Endothelial cell of umbilical vein (primary cell): Measurements from ENCODE around the gene CACNA1E. TPM values are rescaled to one million over a fixed set of nuclear protein-coding genes. Genes with fewer than 3 reads are reported as not detected.

ENCODE experiments used
- BruUV-seq: library from RNA; stranded (reverse); fragments of 400-500 nt; replicated peaks from 2 replicates; lab custom pipeline; 2021; lab: Mats Ljungman, UMichigan
- CTCF ChIA-PET: fragments of 300-600, 350-600 bp; sonication (Branson Sonifier 250); formaldehyde crosslinking; loops from one replicate; lab custom pipeline; 2021; ENCODE audit warnings: antibody characterized with exemption, inconsistent platforms; lab: Charles Lee
- POLR2A ChIA-PET: fragments of 300-600, 350-600 bp; sonication (Branson Sonifier 250); formaldehyde crosslinking; loops from one replicate; lab custom pipeline; 2021; ENCODE audit warnings: antibody characterized with exemption, inconsistent platforms; lab: Charles Lee
- DNase-seq: peaks from one replicate; pipeline ENCODE4 v3.0.0-alpha.2; 2011; ENCODE audit warnings: low read depth, low spot score
- FAIRE-seq: peaks from 2 replicates; lab custom pipeline; 2011; peaks lifted over from hg19 to GRCh38; lab: Jason Lieb, UNC
- H2AFZ ChIP-seq: 2 replicates; pipeline ENCODE4 v1.6.0; 2012; ENCODE audit warnings: low read depth, low read length, control low read depth, inconsistent platforms
- H3K27ac ChIP-seq: 2 replicates; pipeline ENCODE4 v1.5.1; 2011; ENCODE audit warnings: low read depth, mild to moderate bottlenecking, control low read depth, low read length, moderate library complexity; ENCODE audit not compliant: insufficient read depth
- H3K27me3 ChIP-seq, 2 experiments: 2 replicates each; pipeline versions ENCODE4 v1.6.0 to v1.6.1; 2011; ENCODE audit warnings: low read length in 2 of 2, mixed read lengths in 1 of 2; ENCODE audit not compliant: control insufficient read depth in 2 of 2, insufficient read depth in 2 of 2
- H3K36me3 ChIP-seq, 2 experiments: 2 replicates in 1 of 2; 3 replicates in 1 of 2; pipeline ENCODE4 v1.5.1; 2011; ENCODE audit warnings: low read length in 2 of 2, mild to moderate bottlenecking in 1 of 2, moderate library complexity in 1 of 2; ENCODE audit not compliant: control insufficient read depth in 2 of 2, insufficient read depth in 2 of 2; ENCODE audit errors: extremely low read depth in 1 of 2
- H3K4me1 ChIP-seq: 3 replicates; pipeline ENCODE4 v1.5.1; 2011; ENCODE audit warnings: mild to moderate bottlenecking, low read length; ENCODE audit not compliant: control insufficient read depth, insufficient read depth; ENCODE audit errors: extremely low read depth
- H3K4me2 ChIP-seq: 2 replicates; pipeline ENCODE4 v1.6.1; 2011; ENCODE audit warnings: low read length, control low read depth, mixed read lengths; ENCODE audit not compliant: insufficient read depth
- H3K4me3 ChIP-seq, 3 experiments: fragments of 200-600 bp in 1 of 3; sonication (generic), shearing (Covaris generic) in 1 of 3; replicated peaks in 1 of 3; 2 replicates each; pipeline ENCODE4 v1.5.1; 2011 to 2016; ENCODE audit warnings: control low read depth in 3 of 3, low read length in 3 of 3, mild to moderate bottlenecking in 2 of 3, inconsistent platforms in 1 of 3, low read depth in 1 of 3, moderate library complexity in 1 of 3; ENCODE audit not compliant: insufficient read depth in 1 of 3
- H3K79me2 ChIP-seq: 2 replicates; pipeline ENCODE4 v1.6.0; 2012; ENCODE audit warnings: low read length, inconsistent platforms; ENCODE audit not compliant: control insufficient read depth, insufficient read depth
- H3K9ac ChIP-seq: replicated peaks from 2 replicates; pipeline ENCODE3; 2011; ENCODE audit warnings: low read length, control low read depth; ENCODE audit not compliant: insufficient read depth; ENCODE audit errors: extremely low read depth
- H3K9me1 ChIP-seq: replicated peaks from 3 replicates; pipeline ENCODE4 v1.6.0; 2011; ENCODE audit warnings: mild to moderate bottlenecking, low read length; ENCODE audit not compliant: control insufficient read depth, insufficient read depth; ENCODE audit errors: extremely low read depth
- H3K9me3 ChIP-seq: replicated peaks from 2 replicates; pipeline ENCODE4 v1.5.1; 2012; ENCODE audit warnings: low read length, inconsistent platforms; ENCODE audit not compliant: control insufficient read depth, insufficient read depth
- H4K20me1 ChIP-seq: replicated peaks from 2 replicates; pipeline ENCODE3; 2011; ENCODE audit warnings: mild to moderate bottlenecking, low read length; ENCODE audit not compliant: control insufficient read depth, insufficient read depth; ENCODE audit errors: extremely low read depth
- EZH2 ChIP-seq: IDR thresholded peaks from 2 replicates; pipeline ENCODE4 v1.6.1; 2012; ENCODE audit warnings: borderline replicate concordance, low read depth, mild to moderate bottlenecking, moderate library complexity, low read length, inconsistent platforms; ENCODE audit not compliant: severe bottlenecking
- FOS ChIP-seq: IDR thresholded peaks from 2 replicates; pipeline ENCODE4 v1.6.1; 2011; ENCODE audit warnings: mild to moderate bottlenecking, low read length, moderate library complexity, borderline replicate concordance; ENCODE audit not compliant: insufficient read depth
- GATA2 ChIP-seq: IDR thresholded peaks from 2 replicates; pipeline ENCODE4 v1.7.0; 2011; ENCODE audit warnings: low read depth, mild to moderate bottlenecking, moderate library complexity, mixed read lengths, low read length; ENCODE audit not compliant: insufficient read length, insufficient read depth
- JUN ChIP-seq: IDR thresholded peaks from 2 replicates; pipeline ENCODE4 v1.6.1; 2011; ENCODE audit warnings: borderline replicate concordance, low read depth; ENCODE audit not compliant: insufficient read length, insufficient read depth
- MYC ChIP-seq: IDR thresholded peaks from one replicate; pipeline ENCODE4 v1.6.1; 2011; ENCODE audit warnings: mild to moderate bottlenecking, low read depth, low read length
- dilution Hi-C: fragments of 300-500 bp; cut with MboI; formaldehyde crosslinking; loops from one replicate; pipeline ENCODE4 v1.15.0; 2019; ENCODE audit warnings: low sequenced_read_pairs; ENCODE audit not compliant: extremely low pct_ligation_motif_present
- intact Hi-C: fragments of 100-400 bp; cut with micrococcal nuclease; formaldehyde crosslinking; loops from one replicate; pipeline ENCODE4 v1.10.0; 2022
- polyA plus RNA-seq, 4 experiments: library from polyadenylated mRNA; depleted of rRNA in 3 of 4; stranded (reverse) in 3 of 4; unstranded in 1 of 4; fragments of >200 nt; gene quantifications; 2 replicates each; pipeline versions ENCODE4 v1.2.1 to v1.2.3, GENCODE V29; 2011 to 2012; ENCODE audit warnings: missing spikeins in 1 of 4
- total RNA-seq: library from RNA; stranded (reverse); gene quantifications from 2 replicates; pipeline ENCODE4 v1.2.3, GENCODE V29; 2021
- TF ChIP-seq, protein P1 (sequence below): IDR thresholded peaks from 2 replicates; pipeline ENCODE4 v1.6.1; 2011; ENCODE audit not compliant: insufficient read depth, insufficient read length
- TF ChIP-seq, protein P2 (sequence below), 2 donors: IDR thresholded peaks; 1 replicate in 1 of 2; 2 replicates in 1 of 2; pipeline ENCODE4 v1.5.1; 2011; ENCODE audit warnings: low read length in 2 of 2, mild to moderate bottlenecking in 2 of 2, moderate library complexity in 2 of 2, control low read depth in 1 of 2, inconsistent platforms in 1 of 2, low read depth in 1 of 2; ENCODE audit not compliant: insufficient read depth in 1 of 2; ENCODE audit errors: extremely low read depth in 1 of 2

CACNA1E gene
- total and polyA plus RNA-seq, 2 donors (not counting 3 experiments of a cell fraction or from before 2014, with no cell fraction given) = not detected

DNA sequence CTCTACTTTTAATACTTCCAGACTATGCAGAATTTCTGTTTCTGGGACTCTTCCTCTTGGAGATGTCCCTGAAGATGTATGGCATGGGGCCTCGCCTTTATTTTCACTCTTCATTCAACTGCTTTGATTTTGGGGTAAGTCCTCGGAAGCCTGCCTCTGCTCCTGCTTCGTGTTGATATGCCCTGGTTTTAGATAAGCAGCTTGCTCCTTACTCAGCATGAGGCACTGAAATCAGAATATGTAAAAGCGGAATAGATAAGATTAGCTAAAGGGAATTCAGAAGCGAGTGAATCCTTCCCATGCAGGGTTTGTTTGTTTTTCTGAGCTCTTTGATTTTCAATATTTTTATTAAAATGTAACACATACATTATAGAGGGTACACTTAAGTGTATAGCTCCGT lies 234.7 kb downstream of the CACNA1E start:
- CTCF ChIA-PET = no interaction called here
- dilution Hi-C loops = no loop called here
- Histone ChIP-seq H3K27me3 (no peaks in the 10 kb centered on the region), H2AFZ (no peak overlapping the region), H3K9me1 (no peaks in the 10 kb centered on the region), H3K4me2 (no peak overlapping the region), H4K20me1 (no peaks in the 10 kb centered on the region), H3K27ac (no peak overlapping the region), H3K4me3 (no peak overlapping the region), H3K4me1 (no peaks in the 10 kb centered on the region), H3K9me3 (no peaks in the 10 kb centered on the region), H3K36me3 (no peaks in the 10 kb centered on the region), H3K79me2 (no peaks in the 10 kb centered on the region), H3K9ac (no peak overlapping the region)
- DNase-seq (no peak), FAIRE-seq (no peak)
- POLR2A ChIA-PET = no interaction called here
- intact Hi-C loops = no loop called here
- no TSS peak for BruUV-seq
- TF ChIP-seq GATA2 = no peak
- TF ChIP-seq, protein P1, sequence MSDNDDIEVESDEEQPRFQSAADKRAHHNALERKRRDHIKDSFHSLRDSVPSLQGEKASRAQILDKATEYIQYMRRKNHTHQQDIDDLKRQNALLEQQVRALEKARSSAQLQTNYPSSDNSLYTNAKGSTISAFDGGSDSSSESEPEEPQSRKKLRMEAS = no peak
- TF ChIP-seq JUN = no peak
- TF ChIP-seq FOS = no peak
- TF ChIP-seq MYC = no peak
- TF ChIP-seq, protein P2, sequence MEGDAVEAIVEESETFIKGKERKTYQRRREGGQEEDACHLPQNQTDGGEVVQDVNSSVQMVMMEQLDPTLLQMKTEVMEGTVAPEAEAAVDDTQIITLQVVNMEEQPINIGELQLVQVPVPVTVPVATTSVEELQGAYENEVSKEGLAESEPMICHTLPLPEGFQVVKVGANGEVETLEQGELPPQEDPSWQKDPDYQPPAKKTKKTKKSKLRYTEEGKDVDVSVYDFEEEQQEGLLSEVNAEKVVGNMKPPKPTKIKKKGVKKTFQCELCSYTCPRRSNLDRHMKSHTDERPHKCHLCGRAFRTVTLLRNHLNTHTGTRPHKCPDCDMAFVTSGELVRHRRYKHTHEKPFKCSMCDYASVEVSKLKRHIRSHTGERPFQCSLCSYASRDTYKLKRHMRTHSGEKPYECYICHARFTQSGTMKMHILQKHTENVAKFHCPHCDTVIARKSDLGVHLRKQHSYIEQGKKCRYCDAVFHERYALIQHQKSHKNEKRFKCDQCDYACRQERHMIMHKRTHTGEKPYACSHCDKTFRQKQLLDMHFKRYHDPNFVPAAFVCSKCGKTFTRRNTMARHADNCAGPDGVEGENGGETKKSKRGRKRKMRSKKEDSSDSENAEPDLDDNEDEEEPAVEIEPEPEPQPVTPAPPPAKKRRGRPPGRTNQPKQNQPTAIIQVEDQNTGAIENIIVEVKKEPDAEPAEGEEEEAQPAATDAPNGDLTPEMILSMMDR (IDR thresholded peaks at IDR 0.05; ENCODE audit: extremely low read depth in 1 of 2, insufficient read depth in 1 of 2, low read depth in 1 of 2, low read length in 2 of 2) = no peak
- no peak for TF ChIP-seq EZH2
